Brain microvascular endothelial cell (primary cell): ENCODE measurements around the gene POU2AF1.

Experiments used
- DNase-seq: peaks from one replicate; pipeline ENCODE4 v3.0.0-alpha.2; 2020
- H3K27ac ChIP-seq: fragments of 250-450 bp; sonication (Bioruptor Pico); 2 replicates; pipeline ENCODE4 v1.5.1; 2020; ENCODE audit warnings: mild to moderate bottlenecking, moderate library complexity
- H3K27me3 ChIP-seq: fragments of 250-450 bp; sonication (Bioruptor Pico); replicated peaks from 2 replicates; pipeline ENCODE4 v1.5.1; 2020; ENCODE audit warnings: mild to moderate bottlenecking
- H3K36me3 ChIP-seq: fragments of 250-450 bp; sonication (Bioruptor Pico); replicated peaks from 2 replicates; pipeline ENCODE4 v1.5.1; 2020; ENCODE audit warnings: mild to moderate bottlenecking
- H3K4me3 ChIP-seq: 2 replicates; pipeline ENCODE4 v1.5.1; 2011; ENCODE audit warnings: low read depth, mild to moderate bottlenecking, control low read depth, low read length, moderate library complexity
- CTCF ChIP-seq: IDR thresholded peaks from 2 replicates; pipeline ENCODE4 v1.5.1; 2011; ENCODE audit warnings: low read depth, mild to moderate bottlenecking, moderate library complexity, low read length, control low read depth, inconsistent platforms; ENCODE audit errors: missing control alignments
- in situ Hi-C: cut with HindIII; loops from 2 replicates; pipeline ENCODE4 v1.10.0; 2017; ENCODE audit warnings: low sequenced_read_pairs, low pct_ligation_motif_present

Gene POU2AF1

GRCh38 chr11:111413849-111414248 is 34.8 kb upstream of the POU2AF1 start:
- in situ Hi-C loops: no loop called here
- Histone ChIP-seq H3K27me3 (no peaks in the 10 kb centered on the region), H3K36me3 (no peaks in the 10 kb centered on the region), H3K4me3 (no peak overlapping the region), H3K27ac (no peak overlapping the region)
- DNase-seq: no peak
- TF ChIP-seq CTCF: no peak

GRCh38 chr11:111412293-111412692 is 33.2 kb upstream of the POU2AF1 start:
- in situ Hi-C loops: no loop called here
- no peak for DNase-seq
- Histone ChIP-seq H3K27me3 (no peaks in the 10 kb centered on the region), H3K36me3 (no peaks in the 10 kb centered on the region), H3K4me3 (no peak overlapping the region), H3K27ac (no peak overlapping the region)
- no peak for TF ChIP-seq CTCF

- no peaks in the 10 kb centered on the region for H3K27me3 ChIP-seq
- H3K36me3 ChIP-seq: no peaks in the 10 kb centered on the region
- no peak overlapping the region for H3K4me3 ChIP-seq
- H3K27ac ChIP-seq: no peak overlapping the region
- no peak for TF ChIP-seq CTCF
- no peak for DNase-seq
- in situ Hi-C loops: no loop called here
Observed at GRCh38 chr11:111411456-111411855, 32.4 kb upstream of the POU2AF1 start.

- Histone ChIP-seq H3K36me3 (no peaks in the 10 kb centered on the region), H3K27me3 (no peaks in the 10 kb centered on the region), H3K27ac (no peak overlapping the region), H3K4me3 (no peak overlapping the region)
- no peak for TF ChIP-seq CTCF
- DNase-seq: no peak
- in situ Hi-C loops: no loop called here
Observed at GRCh38 chr11:111410951-111411350, 31.9 kb upstream of the POU2AF1 start.

GRCh38 chr11:111409915-111410314 is 30.8 kb upstream of the POU2AF1 start:
- Histone ChIP-seq H3K4me3 (no peak overlapping the region), H3K27ac (no peak overlapping the region), H3K27me3 (no peaks in the 10 kb centered on the region), H3K36me3 (no peaks in the 10 kb centered on the region)
- no peak for DNase-seq
- TF ChIP-seq CTCF: no peak
- in situ Hi-C loops: no loop called here
